Measurements from ENCODE around the gene NTSR1. TPM values are rescaled to one million over a fixed set of nuclear protein-coding genes. Genes with fewer than 3 reads are reported as not detected.

Gene NTSR1
- total and polyA plus RNA-seq, 2 of the 13 experiments (the other 11 are each of a cell fraction or from before 2014, with no cell fraction given), result 0.09 to 0.12 TPM

- Histone ChIP-seq H3K79me2 (ENCODE audit: insufficient read depth, low read length) (peaks cover 24% of the 10 kb centered on the region), H3K27ac (ENCODE audit: extremely low read length, insufficient read depth, low read length) (no peak overlapping the region), H3K9me3 (ENCODE audit: low read length) (no peaks in the 10 kb centered on the region), H4K20me1 (ENCODE audit: insufficient read depth, low read length) (peaks cover 15% of the 10 kb centered on the region; the same call in 1 of the 2 replicates), H3K27me3 (ENCODE audit: control insufficient read depth in 1 of 2, insufficient read depth in 2 of 2, low read length in 2 of 2) (no peaks in the 10 kb centered on the region), H2AFZ (ENCODE audit: low read length) (no peak overlapping the region), H3K4me3 (replicated peaks in 1 of 3; ENCODE audit: insufficient read depth in 1 of 3, low read depth in 2 of 3, low read length in 3 of 3) (no peak overlapping the region), H3K4me1 (ENCODE audit: insufficient read depth, low read length) (peaks cover 38% of the 10 kb centered on the region), H3K9ac (ENCODE audit: insufficient read depth, low read depth, low read length) (no peak overlapping the region), H3K36me3 (replicated peaks in 1 of 2; ENCODE audit: control insufficient read depth in 1 of 2, insufficient read depth in 2 of 2, low read length in 2 of 2) (peaks cover 45 to 62% of the 10 kb centered on the region in 2 experiments), H3K4me2 (ENCODE audit: low read depth, low read length) (no peak overlapping the region)
- in situ Hi-C loops (cut with HindIII; ENCODE audit: extremely low pct_ligation_motif_present, low pct_unique_long_range_greater_than_20kb) (no loop called here), intact Hi-C loops (cut with micrococcal nuclease; ENCODE audit: unreplicated experiment) (loop anchor here (5.0 kb wide), 1 partner anchor 186 kb away; no protein-coding TSS in a partner anchor)
- 74% methylated on average over 16 of the region's 21 CpGs for WGBS (ENCODE audit: low lambda C conversion rate)
- ChIA-PET CTCF (ENCODE audit: low intra/inter-chr PET ratio, low total read pairs) (interaction anchor here (0.7 to 2.1 kb wide), 7 partner anchors 8 to 184 kb away, joined by 3 to 25 read pairs (median 5); no protein-coding TSS in a partner anchor), POLR2A (interaction anchor here (0.9 to 6.6 kb wide), 4 partner anchors 10 to 29 kb away, joined by 3 to 110 read pairs (median 10); partner anchors contain the start of gene MRGBP)
- FAIRE-seq, result peak; percentile 48
- peak; percentile 18 for ATAC-seq
- no TSS peak for BruUV-seq (replicated peaks)
- DNase-seq (ENCODE audit: low spot score), result peak; percentile 66
- TF ChIP-seq POGK (CRISPR knock-in tag; conservative IDR thresholded peaks at IDR 0.05) (no peak), ZNF510 (CRISPR knock-in tag; IDR thresholded peaks at IDR 0.05; ENCODE audit: low read depth) (no peak), PHF5A (CRISPR knock-in tag; IDR thresholded peaks at IDR 0.05; ENCODE audit: low read depth, unreplicated experiment) (no peak), TFAP4 (IDR thresholded peaks at IDR 0.05; ENCODE audit: borderline replicate concordance, low read depth) (no peak), TBX2 (CRISPR knock-in tag; IDR thresholded peaks at IDR 0.05; ENCODE audit: borderline replicate concordance) (no peak), DRAP1 (CRISPR knock-in tag; IDR thresholded peaks at IDR 0.05) (no peak), ZBTB20 (CRISPR knock-in tag; IDR thresholded peaks at IDR 0.05; ENCODE audit: borderline replicate concordance, low read depth) (no peak), ZBTB39 (CRISPR knock-in tag; IDR thresholded peaks at IDR 0.05) (no peak), ZNF34 (CRISPR knock-in tag; IDR thresholded peaks at IDR 0.05; ENCODE audit: borderline replicate concordance) (no peak), ATF2 (CRISPR knock-in tag; IDR thresholded peaks at IDR 0.05) (0 out of 2 replicates have a peak, but pooled peaks have one; percentile 32), ZNF543 (CRISPR knock-in tag; IDR thresholded peaks at IDR 0.05) (no peak), POGZ (CRISPR knock-in tag; IDR thresholded peaks at IDR 0.05) (no peak), ZNF777 (CRISPR knock-in tag; IDR thresholded peaks at IDR 0.05) (no peak), PREB (CRISPR knock-in tag; IDR thresholded peaks at IDR 0.05) (no peak), ZNF251 (CRISPR knock-in tag; IDR thresholded peaks at IDR 0.05) (no peak), POLR2AphosphoS5 (IDR thresholded peaks at IDR 0.05; ENCODE audit: low read depth, low read length) (no peak)
Observed at GRCh38 chr20:62808211-62808865, 99.7 kb downstream of the NTSR1 start.
